ENCODE results near the gene ARMC9. TPM values are rescaled to one million over a fixed set of nuclear protein-coding genes. Genes with fewer than 3 reads are reported as not detected.

ARMC9 gene
- total and polyA plus RNA-seq, 2 donors, result 13.5 to 25.9 TPM

- WGBS, result 76% methylated on average over 6 of the region's 6 CpGs
- H3K4me1 ChIP-seq (ENCODE audit: insufficient read depth), result no peaks in the 10 kb centered on the region
- no peak for DNase-seq (ENCODE audit: extremely low spot score)
- no peaks in the 10 kb centered on the region for H3K36me3 ChIP-seq (ENCODE audit: insufficient read depth)
- no peak overlapping the region for H3K4me3 ChIP-seq (ENCODE audit: low read depth, low read length)
- H3K27ac ChIP-seq (ENCODE audit: low read depth), result no peak overlapping the region
These were observed 212.0 kb downstream of the ARMC9 start for GRCh38 chr2:231410293-231411004.

- H3K4me1 ChIP-seq (ENCODE audit: insufficient read depth), result no peaks in the 10 kb centered on the region
- no peak for DNase-seq (ENCODE audit: extremely low spot score)
- H3K36me3 ChIP-seq (ENCODE audit: insufficient read depth), result no peaks in the 10 kb centered on the region
- H3K4me3 ChIP-seq (ENCODE audit: low read depth, low read length), result no peak overlapping the region
- 66% methylated on average over 3 of the region's 3 CpGs for WGBS
- H3K27ac ChIP-seq (ENCODE audit: low read depth), result no peak overlapping the region
These were observed 212.8 kb downstream of the ARMC9 start for GRCh38 chr2:231411237-231411636.

GRCh38 chr2:231411831-231412617 lies 213.6 kb downstream of the ARMC9 start:
- Histone ChIP-seq H3K36me3 (ENCODE audit: insufficient read depth) (no peaks in the 10 kb centered on the region), H3K4me3 (ENCODE audit: low read depth, low read length) (peak overlapping the region; percentile 54), H3K4me1 (ENCODE audit: insufficient read depth) (no peaks in the 10 kb centered on the region), H3K27ac (ENCODE audit: low read depth) (no peak overlapping the region)
- WGBS, result 2% methylated on average over 67 of the region's 67 CpGs
- peak; percentile 53 for DNase-seq (ENCODE audit: extremely low spot score)

GRCh38 chr2:231412618-231412963 lies 214.2 kb downstream of the ARMC9 start:
- Histone ChIP-seq H3K4me3 (ENCODE audit: low read depth, low read length) (no peak overlapping the region), H3K27ac (ENCODE audit: low read depth) (no peak overlapping the region), H3K4me1 (ENCODE audit: insufficient read depth) (no peaks in the 10 kb centered on the region), H3K36me3 (ENCODE audit: insufficient read depth) (no peaks in the 10 kb centered on the region)
- 35% methylated on average over 9 of the region's 9 CpGs for WGBS
- no peak for DNase-seq (ENCODE audit: extremely low spot score)

- no peaks in the 10 kb centered on the region for H3K4me1 ChIP-seq (ENCODE audit: insufficient read depth)
- DNase-seq (ENCODE audit: extremely low spot score), result no peak
- WGBS, result 82% methylated on average over 6 of the region's 6 CpGs
- no peak overlapping the region for H3K4me3 ChIP-seq (ENCODE audit: low read depth, low read length)
- no peak overlapping the region for H3K27ac ChIP-seq (ENCODE audit: low read depth)
- no peaks in the 10 kb centered on the region for H3K36me3 ChIP-seq (ENCODE audit: insufficient read depth)
These were observed 215.0 kb downstream of the ARMC9 start for GRCh38 chr2:231413456-231413855.

- DNase-seq (ENCODE audit: extremely low spot score), result no peak
- Histone ChIP-seq H3K36me3 (ENCODE audit: insufficient read depth) (no peaks in the 10 kb centered on the region), H3K27ac (ENCODE audit: low read depth) (no peak overlapping the region), H3K4me1 (ENCODE audit: insufficient read depth) (no peaks in the 10 kb centered on the region), H3K4me3 (ENCODE audit: low read depth, low read length) (no peak overlapping the region)
- WGBS, result 44% methylated on average over 15 of the region's 15 CpGs
These were observed 215.6 kb downstream of the ARMC9 start for GRCh38 chr2:231413921-231414476.

- Histone ChIP-seq H3K4me3 (ENCODE audit: low read depth, low read length) (no peak overlapping the region), H3K36me3 (ENCODE audit: insufficient read depth) (no peaks in the 10 kb centered on the region), H3K4me1 (ENCODE audit: insufficient read depth) (no peaks in the 10 kb centered on the region), H3K27ac (ENCODE audit: low read depth) (no peak overlapping the region)
- no peak for DNase-seq (ENCODE audit: extremely low spot score)
These were observed 216.6 kb downstream of the ARMC9 start for GRCh38 chr2:231415029-231415428.

GRCh38 chr2:231418820-231419640 lies 220.6 kb downstream of the ARMC9 start:
- 86% methylated on average over 26 of the region's 26 CpGs for WGBS
- Histone ChIP-seq H3K4me1 (ENCODE audit: insufficient read depth) (no peaks in the 10 kb centered on the region), H3K4me3 (ENCODE audit: low read depth, low read length) (no peak overlapping the region), H3K36me3 (ENCODE audit: insufficient read depth) (no peaks in the 10 kb centered on the region), H3K27ac (ENCODE audit: low read depth) (no peak overlapping the region)
- DNase-seq (ENCODE audit: extremely low spot score), result no peak

- 81% methylated on average over 9 of the region's 9 CpGs for WGBS
- Histone ChIP-seq H3K36me3 (ENCODE audit: insufficient read depth) (no peaks in the 10 kb centered on the region), H3K27ac (ENCODE audit: low read depth) (no peak overlapping the region), H3K4me1 (ENCODE audit: insufficient read depth) (no peaks in the 10 kb centered on the region), H3K4me3 (ENCODE audit: low read depth, low read length) (no peak overlapping the region)
- no peak for DNase-seq (ENCODE audit: extremely low spot score)
These were observed 222.7 kb downstream of the ARMC9 start for GRCh38 chr2:231421051-231421580.

GRCh38 chr2:231422056-231422455 lies 223.6 kb downstream of the ARMC9 start:
- WGBS, result 77% methylated on average over 2 of the region's 2 CpGs
- H3K4me3 ChIP-seq (ENCODE audit: low read depth, low read length), result no peak overlapping the region
- no peaks in the 10 kb centered on the region for H3K36me3 ChIP-seq (ENCODE audit: insufficient read depth)
- no peak overlapping the region for H3K27ac ChIP-seq (ENCODE audit: low read depth)
- H3K4me1 ChIP-seq (ENCODE audit: insufficient read depth), result no peaks in the 10 kb centered on the region
- no peak for DNase-seq (ENCODE audit: extremely low spot score)

- 96% methylated on average over 10 of the region's 10 CpGs for WGBS
- no peak for DNase-seq (ENCODE audit: extremely low spot score)
- no peak overlapping the region for H3K27ac ChIP-seq (ENCODE audit: low read depth)
- H3K4me3 ChIP-seq (ENCODE audit: low read depth, low read length), result no peak overlapping the region
- H3K4me1 ChIP-seq (ENCODE audit: insufficient read depth), result no peaks in the 10 kb centered on the region
- H3K36me3 ChIP-seq (ENCODE audit: insufficient read depth), result no peaks in the 10 kb centered on the region
These were observed 224.7 kb downstream of the ARMC9 start for GRCh38 chr2:231423176-231423575.

All from urinary bladder (tissue), 4 donors.